Adipose tissue (tissue), 3 donors: ENCODE data around the gene ANKRD49. TPM values are rescaled to one million over a fixed set of nuclear protein-coding genes. Genes with fewer than 3 reads are reported as not detected.

Source experiments
- H3K27ac ChIP-seq: one replicate; pipeline ENCODE4 v1.5.1; 2013; ENCODE audit warnings: low read depth, low read length
- WGBS, 3 donors: extraction: QIAGEN DNeasy Blood & Tissue Kit; methylation state at CpG; one replicate each; pipeline ENCODE4 v1.1.7; 2013; 5-methylcytosine and 5-hydroxymethylcytosine counted together
- polyA plus RNA-seq, 3 donors: library from polyadenylated mRNA; stranded (reverse); fragments of 200-250 nt; gene quantifications; one replicate each; pipeline ENCODE4 v1.2.3, GENCODE V29; 2013
- donor health status: healthy with polysubstance abuse.
- donor health status: Bipolar disorder and iron deficiency.
- donor health status: healthy.

The ANKRD49 gene
- 10 to 100 TPM in 1 of 3 donors, 1 to 10 TPM in 2; 8.0 to 10.9 (median 8.7) TPM for polyA plus RNA-seq

- H3K27ac ChIP-seq = no peak within 1 kb of the TSS
- 0 to 1% (median 0%) methylated on average over 55 of the region's 55 CpGs for WGBS, 3 donors
Observed at GRCh38 chr11:94493281-94494125, at the start of gene ANKRD49, which contains the start of gene MRE11. ANKRD49 (plus strand) TSS chr11:94493984; CDS start chr11:94496694, 2,710 bp downstream. MRE11 (minus strand) TSS chr11:94493844; CDS start chr11:94492801, 1,043 bp downstream.

- no peak overlapping the region for H3K27ac ChIP-seq
- 91 to 93% (median 93%) methylated on average over 1 of the region's 1 CpG for WGBS, 3 donors
Observed at GRCh38 chr11:94445641-94446040, 48.1 kb upstream of the ANKRD49 start.

GRCh38 chr11:94447149-94447548 is 46.6 kb upstream of the ANKRD49 start:
- 86 to 92% (median 89%) methylated on average over 4 of the region's 4 CpGs for WGBS, 3 donors
- H3K27ac ChIP-seq = no peak overlapping the region

GRCh38 chr11:94449029-94449428 is 44.8 kb upstream of the ANKRD49 start:
- no peak overlapping the region for H3K27ac ChIP-seq
- WGBS, 3 donors = 41 to 96% (median 89%) methylated on average over 1 of the region's 1 CpG

GRCh38 chr11:94449437-94449836 is 44.3 kb upstream of the ANKRD49 start:
- H3K27ac ChIP-seq = no peak overlapping the region
- WGBS, 3 donors = 44 to 94% (median 89%) methylated on average over 2 of the region's 2 CpGs

- H3K27ac ChIP-seq = no peak overlapping the region
- WGBS, 3 donors = 34 to 63% (median 49%) methylated on average over 3 of the region's 3 CpGs
Observed at GRCh38 chr11:94450048-94450447, 43.7 kb upstream of the ANKRD49 start.

GRCh38 chr11:94452988-94453387 is 40.8 kb upstream of the ANKRD49 start:
- no peak overlapping the region for H3K27ac ChIP-seq
- WGBS, 3 donors = 95 to 100% (median 97%) methylated on average over 2 of the region's 2 CpGs

GRCh38 chr11:94454301-94454700 is 39.5 kb upstream of the ANKRD49 start:
- 95 to 100% (median 96%) methylated on average over 2 of the region's 2 CpGs for WGBS, 3 donors
- H3K27ac ChIP-seq = no peak overlapping the region

GRCh38 chr11:94455861-94456260 is 37.9 kb upstream of the ANKRD49 start:
- WGBS, 3 donors = 78 to 100% (median 98%) methylated on average over 1 of the region's 1 CpG
- no peak overlapping the region for H3K27ac ChIP-seq

GRCh38 chr11:94457118-94458029 is 36.4 kb upstream of the ANKRD49 start:
- H3K27ac ChIP-seq = no peak overlapping the region
- 84 to 90% (median 85%) methylated on average over 4 of the region's 4 CpGs for WGBS, 3 donors

- no peak overlapping the region for H3K27ac ChIP-seq
- WGBS, 3 donors = 89 to 97% (median 91%) methylated on average over 2 of the region's 2 CpGs
Observed at GRCh38 chr11:94459576-94459975, 34.2 kb upstream of the ANKRD49 start.

- WGBS, 3 donors = 65 to 96% (median 93%) methylated on average over 2 of the region's 2 CpGs
- no peak overlapping the region for H3K27ac ChIP-seq
Observed at GRCh38 chr11:94469416-94469815, 24.4 kb upstream of the ANKRD49 start.

GRCh38 chr11:94472916-94473799 is 20.6 kb upstream of the ANKRD49 start:
- no peak overlapping the region for H3K27ac ChIP-seq
- WGBS, 3 donors = 93 to 98% (median 93%) methylated on average over 3 of the region's 3 CpGs

- 58 to 89% (median 67%) methylated on average over 2 of the region's 2 CpGs for WGBS, 3 donors
- H3K27ac ChIP-seq = no peak overlapping the region
Observed at GRCh38 chr11:94477624-94478023, 16.2 kb upstream of the ANKRD49 start.

- no peak overlapping the region for H3K27ac ChIP-seq
Observed at GRCh38 chr11:94481342-94481741, 12.4 kb upstream of the ANKRD49 start.

GRCh38 chr11:94486068-94486467 is 7.7 kb upstream of the ANKRD49 start:
- H3K27ac ChIP-seq = no peak overlapping the region
- 81 to 90% (median 86%) methylated on average over 1 of the region's 1 CpG for WGBS, 3 donors

GRCh38 chr11:94494126-94494680 is 419 bp downstream of the ANKRD49 start:
- H3K27ac ChIP-seq = no peak overlapping the region
- WGBS, 3 donors = 1 to 5% (median 3%) methylated on average over 19 of the region's 19 CpGs

GRCh38 chr11:94500181-94500580 is 6.4 kb downstream of the ANKRD49 start:
- H3K27ac ChIP-seq = no peak overlapping the region
- 86 to 89% (median 88%) methylated on average over 2 of the region's 2 CpGs for WGBS, 3 donors
